SKM-1 (cell line): Measurements from ENCODE around the gene BSG.
"Not testable (repeated sequence)": the region's sequence is repeated elsewhere in the genome, so short reads cannot be mapped to it uniquely, and the experiment has no call there.

Experiments
- DNase-seq: peaks from one replicate; lab custom pipeline; 2025; ENCODE audit not compliant: unreplicated experiment; lab: John Stamatoyannopoulos, UW

BSG gene

GRCh38 chr19:572743-573518 is 535 bp downstream of the BSG start:
- DNase-seq, result no peak

- DNase-seq, result no peak
These were observed 1.1 kb downstream of the BSG start for GRCh38 chr19:573519-573825.

- no peak for DNase-seq
These were observed 2.5 kb downstream of the BSG start for GRCh38 chr19:574658-575526.

- no peak for DNase-seq
These were observed 3.4 kb downstream of the BSG start for GRCh38 chr19:575527-576506.

- no peak for DNase-seq
These were observed 4.5 kb downstream of the BSG start for GRCh38 chr19:576768-577438.

GRCh38 chr19:577439-578392 is 5.3 kb downstream of the BSG start:
- no peak for DNase-seq

GRCh38 chr19:579111-579841 is 6.9 kb downstream of the BSG start:
- no peak for DNase-seq

GRCh38 chr19:579842-580155 is 7.4 kb downstream of the BSG start:
- DNase-seq, result no peak

GRCh38 chr19:580274-580835 is 8.0 kb downstream of the BSG start:
- DNase-seq, result no peak

GRCh38 chr19:581399-582111 is 9.2 kb downstream of the BSG start:
- no peak for DNase-seq

- DNase-seq, result no peak
These were observed 10.3 kb downstream of the BSG start for GRCh38 chr19:582497-583197.

GRCh38 chr19:583198-583967 is 11.0 kb downstream of the BSG start:
- DNase-seq, result no peak

- no peak for DNase-seq
These were observed 11.5 kb downstream of the BSG start for GRCh38 chr19:583968-584239.

GRCh38 chr19:584240-585001 is 12.0 kb downstream of the BSG start:
- no peak for DNase-seq

GRCh38 chr19:585146-585545 is 12.8 kb downstream of the BSG start:
- not testable (repeated sequence) for DNase-seq

GRCh38 chr19:585551-586110 is 13.2 kb downstream of the BSG start:
- DNase-seq, result no peak
